ENCODE measurements around the gene CCN5. TPM values are rescaled to one million over a fixed set of nuclear protein-coding genes. Genes with fewer than 3 reads are reported as not detected.

CCN5 gene
- total RNA-seq, 1 donor from 2014 or later, result not detected

DNA sequence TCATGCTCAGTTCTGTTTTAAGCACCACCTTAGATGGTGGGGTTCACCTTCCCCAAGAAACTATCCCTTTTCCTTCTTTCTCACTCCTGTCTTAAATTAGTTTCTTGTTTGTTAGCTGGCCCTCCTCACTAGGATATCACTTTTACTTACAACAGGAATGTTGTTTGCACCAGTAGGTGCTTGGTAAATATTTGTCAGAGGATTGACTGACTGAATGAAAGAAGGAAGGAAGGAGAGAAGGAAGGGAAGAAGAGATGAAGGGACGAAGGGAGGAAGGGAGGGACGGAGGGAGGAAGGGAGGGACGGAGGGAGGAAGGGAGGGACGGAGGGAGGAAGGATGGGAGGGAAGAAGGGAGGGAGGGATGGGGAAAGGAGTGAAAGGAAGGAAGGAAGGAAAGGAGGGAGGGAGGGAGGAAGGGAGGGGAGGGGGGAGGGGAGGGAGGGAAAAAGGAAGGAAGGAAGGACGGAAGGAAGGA, 30.0 kb downstream of the CCN5 start:
- peak overlapping the region; percentile 100 for H2AFZ ChIP-seq (replicated peaks)
- no peak for TF ChIP-seq EZH2phosphoT487 (IDR thresholded peaks at IDR 0.05)
- TF ChIP-seq, protein P1, sequence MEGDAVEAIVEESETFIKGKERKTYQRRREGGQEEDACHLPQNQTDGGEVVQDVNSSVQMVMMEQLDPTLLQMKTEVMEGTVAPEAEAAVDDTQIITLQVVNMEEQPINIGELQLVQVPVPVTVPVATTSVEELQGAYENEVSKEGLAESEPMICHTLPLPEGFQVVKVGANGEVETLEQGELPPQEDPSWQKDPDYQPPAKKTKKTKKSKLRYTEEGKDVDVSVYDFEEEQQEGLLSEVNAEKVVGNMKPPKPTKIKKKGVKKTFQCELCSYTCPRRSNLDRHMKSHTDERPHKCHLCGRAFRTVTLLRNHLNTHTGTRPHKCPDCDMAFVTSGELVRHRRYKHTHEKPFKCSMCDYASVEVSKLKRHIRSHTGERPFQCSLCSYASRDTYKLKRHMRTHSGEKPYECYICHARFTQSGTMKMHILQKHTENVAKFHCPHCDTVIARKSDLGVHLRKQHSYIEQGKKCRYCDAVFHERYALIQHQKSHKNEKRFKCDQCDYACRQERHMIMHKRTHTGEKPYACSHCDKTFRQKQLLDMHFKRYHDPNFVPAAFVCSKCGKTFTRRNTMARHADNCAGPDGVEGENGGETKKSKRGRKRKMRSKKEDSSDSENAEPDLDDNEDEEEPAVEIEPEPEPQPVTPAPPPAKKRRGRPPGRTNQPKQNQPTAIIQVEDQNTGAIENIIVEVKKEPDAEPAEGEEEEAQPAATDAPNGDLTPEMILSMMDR (IDR thresholded peaks at IDR 0.05), result no peak
- TF ChIP-seq EZH2 (IDR thresholded peaks at IDR 0.05), result no peak
- H3K9me3 ChIP-seq (ENCODE audit: low read depth), result no peaks in the 10 kb centered on the region
- Mint-ChIP-seq H3K4me1 (peaks cover 15% of the 10 kb centered on the region), H3K9me3 (no peaks in the 10 kb centered on the region), H3K27ac (no peak overlapping the region), H3K36me3 (no peaks in the 10 kb centered on the region), H3K4me3 (peak overlapping the region; percentile 62), H3K27me3 (ENCODE audit: insufficient read depth, low read depth) (peaks cover 30% of the 10 kb centered on the region)
- H3K27me3 ChIP-seq, result peaks cover 80% of the 10 kb centered on the region
- H3K9ac ChIP-seq, result no peak overlapping the region
- H3F3A ChIP-seq (ENCODE audit: low read depth), result peaks cover 31% of the 10 kb centered on the region
- H3K36me3 ChIP-seq, result no peaks in the 10 kb centered on the region
- H3K79me2 ChIP-seq (ENCODE audit: low read depth), result no peaks in the 10 kb centered on the region
- H3K4me2 ChIP-seq, result peak overlapping the region; percentile 80
- H4K20me1 ChIP-seq (ENCODE audit: low read depth), result no peaks in the 10 kb centered on the region
- H3K4me1 ChIP-seq, result peaks cover 5% of the 10 kb centered on the region
- no peak overlapping the region for H3K4me3 ChIP-seq
- H3K27ac ChIP-seq, result no peak overlapping the region
- no peak for DNase-seq (ENCODE audit: low spot score)

DNA sequence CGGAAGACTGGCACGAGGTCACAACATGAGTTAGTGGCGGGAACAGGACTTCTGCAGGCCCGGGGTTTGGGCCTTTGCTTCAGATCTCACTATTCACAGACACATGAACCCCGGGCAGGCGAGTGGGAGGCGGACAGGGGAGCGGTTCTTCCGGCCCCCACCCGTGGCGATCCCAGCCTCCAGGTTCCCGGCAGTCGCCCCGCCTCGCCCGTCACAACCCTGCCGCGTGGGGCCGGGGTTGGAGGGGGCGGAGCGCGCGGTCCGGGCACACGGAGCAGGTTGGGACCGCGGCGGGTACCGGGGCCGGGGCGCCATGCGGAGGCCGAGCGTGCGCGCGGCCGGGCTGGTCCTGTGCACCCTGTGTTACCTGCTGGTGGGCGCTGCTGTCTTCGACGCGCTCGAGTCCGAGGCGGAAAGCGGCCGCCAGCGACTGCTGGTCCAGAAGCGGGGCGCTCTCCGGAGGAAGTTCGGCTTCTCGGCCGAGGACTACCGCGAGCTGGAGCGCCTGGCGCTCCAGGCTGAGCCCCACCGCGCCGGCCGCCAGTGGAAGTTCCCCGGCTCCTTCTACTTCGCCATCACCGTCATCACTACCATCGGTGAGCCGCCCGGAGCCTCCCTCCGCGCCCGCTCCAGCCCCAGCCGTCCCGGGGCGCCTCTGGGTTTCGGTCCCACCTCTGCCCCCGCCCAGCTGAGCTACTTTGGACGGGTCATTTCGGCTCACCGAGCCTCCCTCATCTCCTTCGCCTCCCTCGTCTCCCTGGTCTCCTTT, 30.6 kb downstream of the CCN5 start, which contains the start of gene KCNK15:
Gene KCNK15 (plus strand): TSS at position 268 of the 769 bp plus-strand sequence. CDS start 46 bp downstream, at position 314.
- Histone ChIP-seq H4K20me1 (ENCODE audit: low read depth) (no peaks in the 10 kb centered on the region), H3K79me2 (ENCODE audit: low read depth) (no peaks in the 10 kb centered on the region), H3F3A (ENCODE audit: low read depth) (peaks cover 31% of the 10 kb centered on the region), H3K27me3 (peaks cover 86% of the 10 kb centered on the region), H3K4me3 (peak within 1 kb of the TSS; percentile 52), H3K4me1 (peaks cover 5% of the 10 kb centered on the region), H3K36me3 (no peaks in the 10 kb centered on the region), H3K27ac (no peak within 1 kb of the TSS), H3K9me3 (ENCODE audit: low read depth) (no peaks in the 10 kb centered on the region), H3K4me2 (peak within 1 kb of the TSS; percentile 80), H2AFZ (replicated peaks) (peak within 1 kb of the TSS; percentile 100), H3K9ac (no peak within 1 kb of the TSS)
- Mint-ChIP-seq H3K27ac (no peak within 1 kb of the TSS), H3K4me1 (peaks cover 15% of the 10 kb centered on the region), H3K36me3 (no peaks in the 10 kb centered on the region), H3K27me3 (ENCODE audit: insufficient read depth, low read depth) (peaks cover 30% of the 10 kb centered on the region), H3K4me3 (peak within 1 kb of the TSS; percentile 77), H3K9me3 (no peaks in the 10 kb centered on the region)
- peak; percentile 68 for DNase-seq (ENCODE audit: low spot score)
- TF ChIP-seq EZH2 (IDR thresholded peaks at IDR 0.05), result peak; percentile 27
- TF ChIP-seq, protein P1 (IDR thresholded peaks at IDR 0.05), result no peak
- peak; percentile 69 for TF ChIP-seq EZH2phosphoT487 (IDR thresholded peaks at IDR 0.05)

DNA sequence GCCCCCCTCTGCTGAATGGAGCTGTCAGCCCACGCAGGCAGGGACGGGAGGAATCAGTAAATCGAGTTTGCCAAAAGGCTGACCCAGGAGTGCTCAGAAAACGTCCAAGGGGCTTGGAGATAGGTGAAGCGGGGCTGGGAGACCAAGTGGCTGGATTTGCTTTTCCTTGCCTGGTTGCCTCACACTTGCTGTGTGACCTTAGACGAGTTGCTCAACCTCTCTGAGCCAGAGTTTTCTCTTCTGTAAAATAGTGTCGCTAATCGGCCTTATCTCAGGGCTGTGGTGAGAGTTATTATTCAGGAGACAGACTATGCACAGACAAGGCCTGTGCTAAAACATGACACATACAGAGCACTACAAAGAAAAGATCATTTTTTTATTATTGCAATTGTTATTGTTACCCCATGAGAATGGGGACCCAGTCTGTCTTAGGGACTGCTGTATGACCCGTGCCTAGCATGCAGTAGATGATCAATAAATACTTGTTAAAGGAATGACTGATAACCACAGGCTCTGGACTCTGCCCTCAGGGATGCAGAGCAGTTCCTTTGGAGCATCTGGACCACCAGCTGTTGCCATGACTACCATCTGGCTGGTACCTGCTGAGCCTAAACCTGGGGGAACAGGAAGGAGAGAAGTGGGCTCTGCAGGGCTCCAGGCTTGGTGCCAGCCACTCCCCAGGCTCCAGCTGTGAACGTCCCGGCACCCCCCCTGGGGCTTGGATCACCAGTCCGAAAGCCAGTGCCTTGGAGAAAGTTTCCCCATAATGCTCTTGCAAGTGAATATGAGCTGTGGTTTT, 31.4 kb downstream of the CCN5 start:
- H3K27me3 ChIP-seq, result peaks cover 83% of the 10 kb centered on the region
- H3K4me1 ChIP-seq, result peaks cover 5% of the 10 kb centered on the region
- no peaks in the 10 kb centered on the region for H3K9me3 ChIP-seq (ENCODE audit: low read depth)
- peak overlapping the region; percentile 80 for H3K4me2 ChIP-seq
- TF ChIP-seq EZH2phosphoT487 (IDR thresholded peaks at IDR 0.05), result peak; percentile 48
- no peak for TF ChIP-seq EZH2 (IDR thresholded peaks at IDR 0.05)
- H3K4me3 ChIP-seq, result peak overlapping the region; percentile 52
- Mint-ChIP-seq H3K27me3 (ENCODE audit: insufficient read depth, low read depth) (peaks cover 27% of the 10 kb centered on the region), H3K9me3 (no peaks in the 10 kb centered on the region), H3K4me3 (peak overlapping the region; percentile 77), H3K36me3 (no peaks in the 10 kb centered on the region), H3K27ac (no peak overlapping the region), H3K4me1 (peaks cover 15% of the 10 kb centered on the region)
- H3K27ac ChIP-seq, result no peak overlapping the region
- DNase-seq (ENCODE audit: low spot score), result no peak
- H3K36me3 ChIP-seq, result no peaks in the 10 kb centered on the region
- H4K20me1 ChIP-seq (ENCODE audit: low read depth), result no peaks in the 10 kb centered on the region
- no peaks in the 10 kb centered on the region for H3K79me2 ChIP-seq (ENCODE audit: low read depth)
- H3F3A ChIP-seq (ENCODE audit: low read depth), result peaks cover 31% of the 10 kb centered on the region
- H2AFZ ChIP-seq (replicated peaks), result peak overlapping the region; percentile 100
- no peak overlapping the region for H3K9ac ChIP-seq

Measured in neural progenitor cell (in vitro differentiated cells).